HG03280 (cell line): ENCODE data around the gene PSMA5.
"Not testable (repeated sequence)": the region's sequence is repeated elsewhere in the genome, so short reads cannot be mapped to it uniquely, and the experiment has no call there.

Experiments
- ATAC-seq: cut with Tn5 transposase; IDR thresholded peaks from one replicate; pipeline ENCODE4 v1.9.1; 2021; ENCODE audit warnings: mild to moderate bottlenecking, moderate library complexity; ENCODE audit not compliant: unreplicated experiment

The PSMA5 gene

GRCh38 chr1:109433322-109433721, 7.1 kb upstream of the PSMA5 start:
- ATAC-seq = no peak

- ATAC-seq = no peak
Measured at GRCh38 chr1:109432336-109432735, 6.1 kb upstream of the PSMA5 start.

- ATAC-seq = no peak
Measured at GRCh38 chr1:109427171-109427467, 871 bp upstream of the PSMA5 start.

GRCh38 chr1:109425391-109426280, 612 bp downstream of the PSMA5 start:
- ATAC-seq = peak; percentile 27

- ATAC-seq = no peak
Measured at GRCh38 chr1:109423498-109423897, 2.8 kb downstream of the PSMA5 start.

- ATAC-seq = no peak
Measured at GRCh38 chr1:109412551-109412950, 13.7 kb downstream of the PSMA5 start.

- ATAC-seq = no peak
Measured at GRCh38 chr1:109404838-109405237, 21.4 kb downstream of the PSMA5 start.

- ATAC-seq = no peak
Measured at GRCh38 chr1:109402025-109402424, 24.2 kb downstream of the PSMA5 start.

GRCh38 chr1:109400035-109400655, 26.1 kb downstream of the PSMA5 start:
- no peak for ATAC-seq

- no peak for ATAC-seq
Measured at GRCh38 chr1:109399326-109399957, 26.8 kb downstream of the PSMA5 start.

GRCh38 chr1:109398343-109399225, 27.7 kb downstream of the PSMA5 start:
- ATAC-seq = no peak

- peak; percentile 72 for ATAC-seq
Measured at GRCh38 chr1:109397581-109398342, 28.5 kb downstream of the PSMA5 start, which contains the start of gene SORT1. TSS of gene SORT1 (minus strand) at chr1:109397918. CDS start at chr1:109397892, 26 bp downstream.

GRCh38 chr1:109396871-109397580, 29.2 kb downstream of the PSMA5 start:
- no peak for ATAC-seq

- no peak for ATAC-seq
Measured at GRCh38 chr1:109396513-109396839, 29.8 kb downstream of the PSMA5 start.

GRCh38 chr1:109395602-109396512, 30.4 kb downstream of the PSMA5 start:
- no peak for ATAC-seq

GRCh38 chr1:109395282-109395599, 31.0 kb downstream of the PSMA5 start:
- ATAC-seq = not testable (repeated sequence)

- ATAC-seq = no peak
Measured at GRCh38 chr1:109394591-109395281, 31.5 kb downstream of the PSMA5 start.

GRCh38 chr1:109393617-109394233, 32.5 kb downstream of the PSMA5 start:
- ATAC-seq = no peak
